ENCODE data around the gene CDH9.

CDH9 gene

DNA sequence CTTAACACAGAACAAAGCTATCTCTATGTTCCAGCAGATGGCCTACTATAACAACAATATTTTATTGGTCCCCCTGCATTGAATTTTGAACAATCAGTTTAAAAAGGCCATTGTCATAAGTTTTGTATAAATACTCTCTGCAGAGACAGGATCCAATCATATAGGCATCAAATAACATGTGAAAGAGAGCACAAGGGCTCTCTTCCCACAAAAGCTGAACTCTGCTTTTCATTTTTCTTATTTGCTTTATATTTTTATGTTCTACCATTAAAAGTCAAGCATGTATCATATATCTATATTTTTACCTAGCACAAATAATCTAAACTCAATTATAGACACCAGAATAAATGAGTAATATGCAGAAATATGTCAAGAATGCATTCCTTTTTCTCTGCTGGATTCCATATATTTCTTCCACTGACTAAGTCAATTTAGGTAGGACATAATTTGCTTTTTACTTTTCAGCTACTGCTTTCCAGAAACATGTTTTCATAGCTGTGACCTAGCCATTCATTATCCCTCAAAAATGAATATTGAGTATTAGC lies 143.6 kb downstream of the CDH9 start:
- Histone ChIP-seq H3K36me3 (no peaks in the 10 kb centered on the region), H3K9ac (no peak overlapping the region), H4K20me1 (no peaks in the 10 kb centered on the region), H3K4me2 (no peak overlapping the region), H3K4me1 (no peaks in the 10 kb centered on the region), H3K4me3 (no peak overlapping the region), H3K27ac (no peak overlapping the region), H3K27me3 (no peaks in the 10 kb centered on the region), H3K9me3 (replicated peaks in 1 of 11) (no peaks in the 10 kb centered on the region)
- no peak for TF ChIP-seq Cebpa-rat (IDR thresholded peaks at IDR 0.05)

DNA sequence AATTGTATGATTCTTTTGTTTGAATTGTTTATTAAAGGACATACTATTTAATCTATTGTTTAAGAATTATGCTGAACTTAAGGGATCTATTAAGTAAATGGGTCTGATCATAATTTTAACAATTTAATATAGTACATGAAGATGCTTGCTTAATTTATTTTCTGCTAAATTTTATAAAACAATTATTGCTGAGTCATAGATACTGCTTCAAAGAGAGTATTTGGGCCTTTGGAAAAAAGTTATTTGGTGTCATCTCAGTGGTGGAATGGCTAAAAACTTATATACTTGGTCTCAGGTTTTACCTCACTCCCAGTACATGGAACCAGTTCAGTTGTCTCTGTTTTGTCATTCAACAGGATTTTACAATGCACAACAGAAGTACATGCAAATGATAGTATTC lies 145.3 kb downstream of the CDH9 start:
- H4K20me1 ChIP-seq, result no peaks in the 10 kb centered on the region
- H3K27me3 ChIP-seq, result no peaks in the 10 kb centered on the region
- no peaks in the 10 kb centered on the region for H3K4me1 ChIP-seq
- no peak overlapping the region for H3K4me2 ChIP-seq
- TF ChIP-seq Cebpa-rat (IDR thresholded peaks at IDR 0.05), result no peak
- no peak overlapping the region for H3K9ac ChIP-seq
- H3K4me3 ChIP-seq, result no peak overlapping the region
- no peaks in the 10 kb centered on the region for H3K9me3 ChIP-seq (replicated peaks in 1 of 11)
- H3K27ac ChIP-seq, result no peak overlapping the region
- H3K36me3 ChIP-seq, result no peaks in the 10 kb centered on the region

DNA sequence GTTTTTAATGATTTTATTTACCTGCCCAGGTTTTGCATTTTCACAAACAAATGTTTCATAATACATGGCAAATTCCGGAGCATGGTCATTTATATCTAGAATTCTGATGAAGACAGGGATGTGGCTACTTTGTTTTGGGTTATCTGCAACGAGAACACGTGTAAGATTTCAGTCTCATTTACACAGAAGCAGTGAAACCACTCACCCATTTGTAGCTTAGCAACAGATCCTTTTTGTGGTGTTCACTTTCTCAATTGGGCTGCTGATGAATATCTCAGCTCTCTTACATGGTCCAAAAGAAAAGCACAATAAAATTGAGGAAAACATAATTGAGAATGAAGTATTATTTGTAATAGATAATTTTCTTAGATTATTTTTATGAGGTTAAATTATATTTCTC lies 148.6 kb downstream of the CDH9 start:
- H3K36me3 ChIP-seq, result no peaks in the 10 kb centered on the region
- H3K4me2 ChIP-seq, result no peak overlapping the region
- no peaks in the 10 kb centered on the region for H3K4me1 ChIP-seq

DNA sequence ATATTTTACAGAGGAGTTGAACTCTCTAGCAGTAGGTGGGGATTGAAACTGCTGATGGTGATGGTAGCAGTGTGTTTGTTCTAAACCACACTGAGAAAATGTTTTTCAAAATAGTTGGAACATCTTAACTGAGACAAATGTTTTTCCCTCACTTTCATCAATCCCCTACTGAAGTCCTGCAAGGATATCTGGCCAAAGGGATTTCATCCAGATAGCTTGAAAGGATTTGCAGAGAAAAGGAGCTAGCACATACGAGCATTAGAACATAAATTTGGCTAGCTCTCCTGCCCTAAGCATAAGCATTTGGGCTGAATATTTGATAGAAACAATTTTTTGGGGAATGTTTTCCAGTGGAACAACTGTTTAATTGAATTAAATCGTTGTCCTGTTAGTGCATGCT lies 153.9 kb downstream of the CDH9 start:
- H3K27ac ChIP-seq, result no peak overlapping the region
- H3K4me1 ChIP-seq, result no peaks in the 10 kb centered on the region
- H3K9ac ChIP-seq, result no peak overlapping the region
- no peak for TF ChIP-seq Cebpa-rat (IDR thresholded peaks at IDR 0.05)
- no peaks in the 10 kb centered on the region for H3K27me3 ChIP-seq
- no peaks in the 10 kb centered on the region for H3K9me3 ChIP-seq (replicated peaks in 1 of 11)
- H3K36me3 ChIP-seq, result no peaks in the 10 kb centered on the region
- no peak overlapping the region for H3K4me3 ChIP-seq
- H3K4me2 ChIP-seq, result no peak overlapping the region
- H4K20me1 ChIP-seq, result no peaks in the 10 kb centered on the region

More for the DNA sequence above, 148.6 kb downstream of the CDH9 start:
- H3K9ac ChIP-seq, result no peak overlapping the region
- no peaks in the 10 kb centered on the region for H3K27me3 ChIP-seq
- H3K4me3 ChIP-seq, result no peak overlapping the region
- H3K27ac ChIP-seq, result no peak overlapping the region
- H4K20me1 ChIP-seq, result no peaks in the 10 kb centered on the region
- TF ChIP-seq Cebpa-rat (IDR thresholded peaks at IDR 0.05), result no peak
- H3K9me3 ChIP-seq (replicated peaks in 1 of 11), result no peaks in the 10 kb centered on the region

DNA sequence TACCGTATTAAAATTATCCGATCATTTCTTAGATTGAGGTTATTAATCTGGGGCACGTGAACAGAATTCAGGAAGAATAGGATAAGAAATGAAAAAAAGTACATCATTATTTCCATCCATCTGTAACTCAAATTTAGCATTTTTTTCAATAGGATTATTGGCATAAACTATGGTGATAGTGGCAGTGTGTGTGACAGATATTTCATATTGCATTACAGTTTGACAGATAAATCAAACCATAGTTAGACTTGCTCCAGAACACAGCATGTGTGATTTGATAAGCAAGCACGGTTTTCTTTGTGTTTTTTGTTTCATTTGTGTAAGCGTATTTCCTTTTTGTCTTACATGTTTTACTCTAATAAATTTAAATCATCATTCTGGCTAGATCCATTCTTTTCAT lies 155.0 kb downstream of the CDH9 start:
- no peaks in the 10 kb centered on the region for H3K4me1 ChIP-seq
- no peaks in the 10 kb centered on the region for H4K20me1 ChIP-seq
- no peaks in the 10 kb centered on the region for H3K27me3 ChIP-seq
- no peak overlapping the region for H3K4me3 ChIP-seq
- no peak overlapping the region for H3K4me2 ChIP-seq
- no peaks in the 10 kb centered on the region for H3K9me3 ChIP-seq (replicated peaks in 1 of 11)
- H3K27ac ChIP-seq, result no peak overlapping the region
- H3K9ac ChIP-seq, result no peak overlapping the region
- no peak for TF ChIP-seq Cebpa-rat (IDR thresholded peaks at IDR 0.05)
- H3K36me3 ChIP-seq, result no peaks in the 10 kb centered on the region

DNA sequence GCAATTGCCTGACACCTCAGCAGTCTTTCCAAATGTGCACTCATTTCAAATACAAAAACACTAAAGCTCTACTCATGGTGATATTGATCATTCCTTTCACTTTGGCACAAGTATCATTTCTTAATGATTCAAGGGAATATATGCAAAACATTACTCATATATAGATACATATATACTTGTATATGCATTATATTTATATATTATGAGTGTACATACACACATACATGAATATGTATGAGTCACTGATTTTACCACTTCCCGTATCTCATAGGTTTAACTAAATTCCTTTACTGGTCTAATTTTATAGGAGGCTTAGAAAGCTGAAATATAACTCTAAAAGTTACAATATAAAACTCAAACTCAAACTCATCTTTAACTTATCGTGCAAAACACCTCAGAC lies 156.5 kb downstream of the CDH9 start:
- Histone ChIP-seq H3K9me3 (replicated peaks in 1 of 11) (no peaks in the 10 kb centered on the region), H3K9ac (no peak overlapping the region), H3K36me3 (no peaks in the 10 kb centered on the region), H4K20me1 (no peaks in the 10 kb centered on the region), H3K27me3 (no peaks in the 10 kb centered on the region), H3K4me2 (no peak overlapping the region), H3K4me3 (no peak overlapping the region), H3K27ac (no peak overlapping the region), H3K4me1 (no peaks in the 10 kb centered on the region)
- no peak for TF ChIP-seq Cebpa-rat (IDR thresholded peaks at IDR 0.05)

DNA sequence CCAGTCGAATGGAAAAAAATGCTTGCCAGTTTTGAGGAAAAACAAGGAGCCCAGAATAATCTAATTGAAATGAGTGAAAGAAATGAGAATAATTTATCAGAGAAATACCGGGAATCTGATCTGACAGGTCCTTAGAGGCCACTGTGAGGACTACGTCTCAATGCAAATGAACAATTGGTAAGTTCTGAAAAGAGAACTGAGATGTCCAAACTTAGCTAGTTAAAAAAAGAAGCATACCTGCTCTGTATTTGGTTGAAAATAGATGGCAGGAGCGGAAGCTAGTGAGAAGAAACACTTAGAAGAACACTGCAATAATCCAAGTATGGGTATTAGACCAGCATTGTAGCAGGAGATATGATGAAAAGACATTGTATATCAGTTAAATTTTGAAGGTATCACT lies 161.2 kb downstream of the CDH9 start:
- H3K4me1 ChIP-seq, result no peaks in the 10 kb centered on the region
- no peak for TF ChIP-seq Cebpa-rat (IDR thresholded peaks at IDR 0.05)
- H3K9ac ChIP-seq, result no peak overlapping the region
- H3K4me2 ChIP-seq, result no peak overlapping the region
- no peak overlapping the region for H3K27ac ChIP-seq
- no peaks in the 10 kb centered on the region for H3K9me3 ChIP-seq (replicated peaks in 1 of 11)
- H3K27me3 ChIP-seq, result no peaks in the 10 kb centered on the region
- no peak overlapping the region for H3K4me3 ChIP-seq
- no peaks in the 10 kb centered on the region for H4K20me1 ChIP-seq
- H3K36me3 ChIP-seq, result no peaks in the 10 kb centered on the region

DNA sequence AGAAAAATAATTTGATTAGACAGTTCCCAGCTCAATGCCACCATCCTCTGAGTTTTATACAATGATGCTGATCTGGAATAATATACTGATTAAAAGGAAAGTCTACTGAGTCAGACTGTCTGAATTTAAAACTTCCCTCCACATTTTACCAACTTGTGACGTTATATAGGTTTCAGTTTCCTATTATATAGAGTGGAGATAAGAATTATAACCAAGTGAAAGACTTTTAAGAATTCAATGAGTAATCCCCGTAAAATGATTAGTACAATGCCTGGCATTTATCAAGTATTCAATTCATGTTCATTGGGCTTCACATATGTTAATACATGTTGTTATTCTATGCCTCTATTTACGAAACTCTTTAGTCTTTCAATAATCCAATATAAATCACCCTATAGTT lies 166.0 kb downstream of the CDH9 start:
- Histone ChIP-seq H3K4me1 (no peaks in the 10 kb centered on the region), H3K27me3 (no peaks in the 10 kb centered on the region), H3K27ac (no peak overlapping the region), H3K4me3 (no peak overlapping the region), H3K9ac (no peak overlapping the region), H3K4me2 (no peak overlapping the region), H4K20me1 (no peaks in the 10 kb centered on the region), H3K9me3 (replicated peaks in 1 of 11) (no peaks in the 10 kb centered on the region), H3K36me3 (no peaks in the 10 kb centered on the region)
- no peak for TF ChIP-seq Cebpa-rat (IDR thresholded peaks at IDR 0.05)

DNA sequence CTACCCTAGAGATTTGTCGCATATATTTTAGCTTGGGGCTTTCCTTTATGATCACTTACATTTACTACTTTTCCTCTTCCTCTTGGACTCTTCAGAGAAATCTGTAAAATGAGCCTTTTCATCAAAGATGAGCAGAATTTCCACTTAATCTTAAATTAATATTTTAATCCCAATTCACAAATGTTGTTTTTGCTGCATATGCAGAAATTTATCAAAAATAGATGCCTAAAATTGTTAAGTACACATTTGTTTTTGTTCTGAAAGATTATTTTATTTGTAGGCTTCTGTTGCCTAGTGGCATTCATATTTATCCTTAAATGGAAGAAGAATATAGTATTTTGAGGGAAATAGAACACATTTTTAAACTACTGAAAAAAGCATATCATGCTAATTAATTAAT lies 168.6 kb downstream of the CDH9 start:
- Histone ChIP-seq H4K20me1 (no peaks in the 10 kb centered on the region), H3K27ac (no peak overlapping the region), H3K4me1 (no peaks in the 10 kb centered on the region), H3K9me3 (replicated peaks in 1 of 11) (no peaks in the 10 kb centered on the region), H3K4me3 (no peak overlapping the region), H3K4me2 (no peak overlapping the region), H3K36me3 (no peaks in the 10 kb centered on the region), H3K9ac (no peak overlapping the region), H3K27me3 (no peaks in the 10 kb centered on the region)
- TF ChIP-seq Cebpa-rat (IDR thresholded peaks at IDR 0.05), result no peak

DNA sequence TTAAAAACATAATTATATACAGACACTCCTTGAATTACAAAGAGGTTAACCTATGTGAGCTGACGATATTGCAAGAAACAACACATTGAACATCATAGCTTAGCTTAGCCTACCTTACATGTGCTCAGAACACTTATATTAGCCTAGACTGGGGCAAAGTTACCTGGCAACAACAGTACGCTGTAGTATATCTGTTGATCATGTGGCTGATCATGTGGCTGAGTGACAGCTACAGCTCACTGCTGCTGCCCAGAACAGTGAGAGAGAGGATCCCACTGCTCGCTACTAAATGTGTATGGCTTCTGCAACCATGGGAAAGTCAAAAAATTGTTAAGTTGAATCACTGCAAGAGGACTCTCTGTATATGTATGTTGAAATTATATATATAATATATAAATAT lies 169.9 kb downstream of the CDH9 start:
- H3K4me3 ChIP-seq, result no peak overlapping the region
- H3K9ac ChIP-seq, result no peak overlapping the region
- no peaks in the 10 kb centered on the region for H3K36me3 ChIP-seq
- no peaks in the 10 kb centered on the region for H3K27me3 ChIP-seq
- H3K27ac ChIP-seq, result no peak overlapping the region
- H3K9me3 ChIP-seq (replicated peaks in 1 of 11), result no peaks in the 10 kb centered on the region
- no peak for TF ChIP-seq Cebpa-rat (IDR thresholded peaks at IDR 0.05)
- H3K4me1 ChIP-seq, result no peaks in the 10 kb centered on the region
- H4K20me1 ChIP-seq, result no peaks in the 10 kb centered on the region
- no peak overlapping the region for H3K4me2 ChIP-seq

DNA sequence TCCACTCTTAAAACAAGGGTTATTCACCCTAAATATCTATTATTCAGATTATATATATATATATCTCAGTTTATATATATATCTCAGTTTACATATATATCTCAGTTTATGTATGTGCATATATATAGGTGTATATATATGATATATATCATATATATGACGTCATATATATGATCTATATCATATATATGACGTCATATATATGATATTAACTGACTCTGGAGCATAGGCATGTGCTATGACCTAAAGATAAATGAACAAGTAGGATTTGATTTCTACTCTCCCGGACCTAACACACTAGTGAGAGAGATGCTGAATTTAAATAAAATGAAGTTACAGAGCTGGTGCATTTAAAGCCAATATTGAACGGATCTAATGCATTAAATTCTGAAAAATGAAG lies 174.3 kb downstream of the CDH9 start:
- no peaks in the 10 kb centered on the region for H4K20me1 ChIP-seq
- H3K27ac ChIP-seq, result no peak overlapping the region
- H3K4me2 ChIP-seq, result no peak overlapping the region
- no peak for TF ChIP-seq Cebpa-rat (IDR thresholded peaks at IDR 0.05)
- no peaks in the 10 kb centered on the region for H3K9me3 ChIP-seq (replicated peaks in 1 of 11)
- H3K36me3 ChIP-seq, result no peaks in the 10 kb centered on the region
- H3K4me1 ChIP-seq, result no peaks in the 10 kb centered on the region
- no peaks in the 10 kb centered on the region for H3K27me3 ChIP-seq
- no peak overlapping the region for H3K4me3 ChIP-seq
- no peak overlapping the region for H3K9ac ChIP-seq
